Measurements from ENCODE around the gene KIAA1217.
A peak's percentile ranks its signal among the peaks of the same experiment; 100 is the strongest.

The KIAA1217 gene

GRCh38 chr10:24318517-24318916 is 109.6 kb downstream of the KIAA1217 start:
- no peak overlapping the region for H3K4me3 ChIP-seq (ENCODE audit: low read length)
- no peaks in the 10 kb centered on the region for H3K9me3 ChIP-seq (ENCODE audit: insufficient read depth, low read length)
- H3K27ac ChIP-seq (ENCODE audit: low read length), result no peak overlapping the region
- H3K9ac ChIP-seq (ENCODE audit: low read length), result no peak overlapping the region
- H4K20me1 ChIP-seq (ENCODE audit: insufficient read depth, low read length), result no peaks in the 10 kb centered on the region
- H3K36me3 ChIP-seq (replicated peaks; ENCODE audit: low read depth, low read length), result no peaks in the 10 kb centered on the region
- H3K4me2 ChIP-seq (ENCODE audit: low read length), result peak overlapping the region; percentile 52
- H3K27me3 ChIP-seq (ENCODE audit: low read depth, low read length), result no peaks in the 10 kb centered on the region
- H3K4me1 ChIP-seq (ENCODE audit: low read length), result peaks cover 53% of the 10 kb centered on the region
- no peaks in the 10 kb centered on the region for H3K79me2 ChIP-seq (ENCODE audit: low read length)
- H2AFZ ChIP-seq (ENCODE audit: low read depth, low read length), result no peak overlapping the region
- TF ChIP-seq CTCF (IDR thresholded peaks at IDR 0.05; ENCODE audit: low read depth, low read length) (no peak), EZH2phosphoT487 (IDR thresholded peaks at IDR 0.05; ENCODE audit: low read depth) (no peak)

- Histone ChIP-seq H3K27me3 (ENCODE audit: low read depth, low read length) (no peaks in the 10 kb centered on the region), H3K36me3 (replicated peaks; ENCODE audit: low read depth, low read length) (no peaks in the 10 kb centered on the region), H3K4me3 (ENCODE audit: low read length) (peak overlapping the region; percentile 20; the same call in 1 of the 2 replicates), H3K9me3 (ENCODE audit: insufficient read depth, low read length) (no peaks in the 10 kb centered on the region), H3K79me2 (ENCODE audit: low read length) (no peaks in the 10 kb centered on the region), H3K4me1 (ENCODE audit: low read length) (peaks cover 71% of the 10 kb centered on the region), H3K4me2 (ENCODE audit: low read length) (peak overlapping the region; percentile 74), H3K9ac (ENCODE audit: low read length) (peak overlapping the region; percentile 24; the same call in 1 of the 2 replicates), H4K20me1 (ENCODE audit: insufficient read depth, low read length) (no peaks in the 10 kb centered on the region), H2AFZ (ENCODE audit: low read depth, low read length) (no peak overlapping the region), H3K27ac (ENCODE audit: low read length) (peak overlapping the region; percentile 83)
- TF ChIP-seq CTCF (IDR thresholded peaks at IDR 0.05; ENCODE audit: low read depth, low read length) (no peak), EZH2phosphoT487 (IDR thresholded peaks at IDR 0.05; ENCODE audit: low read depth) (no peak)
Observed at GRCh38 chr10:24320373-24320772, 111.4 kb downstream of the KIAA1217 start.

DNA sequence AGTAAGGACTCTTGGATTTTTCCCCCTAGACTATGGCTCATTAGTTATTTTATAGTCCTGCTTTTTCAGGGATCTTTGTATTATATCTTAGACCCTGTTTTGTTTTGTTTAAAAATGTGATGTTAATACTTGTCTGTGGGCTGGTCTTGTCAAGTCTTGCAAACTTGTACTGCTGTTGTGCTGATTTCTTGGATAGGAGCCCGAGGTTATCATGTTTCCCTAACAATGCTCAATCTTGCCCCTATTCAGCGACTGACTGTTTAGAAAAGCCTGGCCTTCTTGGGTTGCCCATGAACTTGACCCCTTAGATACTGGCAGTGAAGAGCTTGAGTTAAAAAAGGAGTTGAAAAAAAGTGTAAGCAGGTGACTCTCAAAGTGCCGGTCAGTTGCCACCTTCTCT is 115.7 kb downstream of the KIAA1217 start:
- Histone ChIP-seq H3K27me3 (ENCODE audit: low read depth, low read length) (no peaks in the 10 kb centered on the region), H3K9me3 (ENCODE audit: insufficient read depth, low read length) (peaks cover 3% of the 10 kb centered on the region; the same call in 1 of the 2 replicates), H3K4me1 (ENCODE audit: low read length) (peaks cover 63% of the 10 kb centered on the region), H2AFZ (ENCODE audit: low read depth, low read length) (no peak overlapping the region), H3K36me3 (replicated peaks; ENCODE audit: low read depth, low read length) (peaks cover 5% of the 10 kb centered on the region), H3K27ac (ENCODE audit: low read length) (peak overlapping the region; percentile 85), H3K79me2 (ENCODE audit: low read length) (no peaks in the 10 kb centered on the region), H3K4me3 (ENCODE audit: low read length) (peak overlapping the region; percentile 37), H3K4me2 (ENCODE audit: low read length) (peak overlapping the region; percentile 72), H3K9ac (ENCODE audit: low read length) (peak overlapping the region; percentile 24; the same call in 1 of the 2 replicates), H4K20me1 (ENCODE audit: insufficient read depth, low read length) (no peaks in the 10 kb centered on the region)
- no peak for TF ChIP-seq EZH2phosphoT487 (IDR thresholded peaks at IDR 0.05; ENCODE audit: low read depth)
- TF ChIP-seq CTCF (IDR thresholded peaks at IDR 0.05; ENCODE audit: low read depth, low read length), result no peak

- Histone ChIP-seq H3K27ac (ENCODE audit: low read length) (no peak overlapping the region), H3K36me3 (replicated peaks; ENCODE audit: low read depth, low read length) (peaks cover 5% of the 10 kb centered on the region), H3K79me2 (ENCODE audit: low read length) (no peaks in the 10 kb centered on the region), H3K4me3 (ENCODE audit: low read length) (no peak overlapping the region), H2AFZ (ENCODE audit: low read depth, low read length) (no peak overlapping the region), H3K4me1 (ENCODE audit: low read length) (no peaks in the 10 kb centered on the region), H3K9me3 (ENCODE audit: insufficient read depth, low read length) (peaks cover 3% of the 10 kb centered on the region; the same call in 1 of the 2 replicates), H3K4me2 (ENCODE audit: low read length) (no peak overlapping the region), H3K9ac (ENCODE audit: low read length) (no peak overlapping the region), H3K27me3 (ENCODE audit: low read depth, low read length) (no peaks in the 10 kb centered on the region), H4K20me1 (ENCODE audit: insufficient read depth, low read length) (no peaks in the 10 kb centered on the region)
- TF ChIP-seq EZH2phosphoT487 (IDR thresholded peaks at IDR 0.05; ENCODE audit: low read depth), result no peak
- no peak for TF ChIP-seq CTCF (IDR thresholded peaks at IDR 0.05; ENCODE audit: low read depth, low read length)
Observed at GRCh38 chr10:24331457-24331856, 122.5 kb downstream of the KIAA1217 start.
